Suppressor macrophage (primary cell): ENCODE results near the gene CLINT1.
A peak's percentile ranks its signal among the peaks of the same experiment; 100 is the strongest.

Experiments
- DNase-seq, 4 experiments: peaks; one replicate each; pipeline ENCODE4 v3.0.0-alpha.2; 2020 to 2022

Gene CLINT1

DNA sequence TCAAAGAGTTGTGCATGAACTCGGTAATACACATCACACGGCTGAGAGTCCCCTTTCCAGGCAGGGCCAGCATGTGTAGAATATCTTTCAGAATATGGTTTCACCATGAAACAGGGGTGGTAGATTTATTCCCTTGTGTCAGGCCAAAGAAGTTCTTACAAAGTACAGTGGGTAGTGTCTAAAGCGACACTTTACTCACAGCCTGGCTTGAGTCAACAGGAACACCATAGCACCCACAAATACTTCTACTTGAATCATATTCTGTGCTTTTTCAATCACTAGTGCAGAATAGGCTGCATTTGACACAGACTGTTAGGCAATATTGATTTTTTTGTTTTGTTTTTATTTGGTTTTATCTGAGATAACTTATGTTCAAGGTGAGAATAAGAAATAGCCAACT lies 102.8 kb downstream of the CLINT1 start:
- no peak for DNase-seq

GRCh38 chr5:157750320-157750719 lies 108.6 kb downstream of the CLINT1 start:
- no peak for DNase-seq

GRCh38 chr5:157749462-157749799 lies 109.5 kb downstream of the CLINT1 start:
- no peak for DNase-seq

DNA sequence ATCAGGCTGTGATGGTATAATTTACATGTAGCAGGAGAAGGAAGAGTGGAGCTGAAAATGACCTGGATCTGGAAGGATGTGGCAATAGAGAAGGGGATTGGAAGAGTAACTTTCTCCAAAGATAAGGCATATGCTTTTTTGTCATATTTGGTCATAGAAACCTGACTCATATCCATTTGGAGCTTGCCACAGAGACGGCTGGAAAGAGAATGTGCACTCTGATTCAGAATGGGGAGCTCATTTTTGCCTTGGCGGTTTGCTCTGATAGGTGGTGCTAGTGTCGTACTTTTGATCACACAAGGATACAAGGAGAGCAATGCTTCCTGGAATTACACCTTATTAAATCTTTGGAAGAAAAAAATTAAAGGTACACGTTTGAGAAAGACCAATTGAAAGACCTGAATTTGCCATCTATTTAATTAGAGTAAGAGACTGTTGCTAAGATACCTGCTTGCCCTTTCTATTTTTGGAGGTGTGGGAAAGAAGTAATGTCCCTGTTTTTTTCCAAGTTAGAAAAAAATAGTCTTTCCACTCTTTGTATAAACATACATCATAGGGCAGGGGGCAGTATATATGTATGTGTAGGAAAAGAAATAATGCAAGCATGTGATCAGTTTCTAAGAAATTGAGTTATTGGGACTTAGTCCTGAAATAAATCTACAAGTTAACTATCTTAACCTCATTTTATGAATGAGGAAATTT lies 110.0 kb downstream of the CLINT1 start:
- DNase-seq = no peak

GRCh38 chr5:157747766-157748700 lies 110.9 kb downstream of the CLINT1 start:
- DNase-seq = no peak

DNA sequence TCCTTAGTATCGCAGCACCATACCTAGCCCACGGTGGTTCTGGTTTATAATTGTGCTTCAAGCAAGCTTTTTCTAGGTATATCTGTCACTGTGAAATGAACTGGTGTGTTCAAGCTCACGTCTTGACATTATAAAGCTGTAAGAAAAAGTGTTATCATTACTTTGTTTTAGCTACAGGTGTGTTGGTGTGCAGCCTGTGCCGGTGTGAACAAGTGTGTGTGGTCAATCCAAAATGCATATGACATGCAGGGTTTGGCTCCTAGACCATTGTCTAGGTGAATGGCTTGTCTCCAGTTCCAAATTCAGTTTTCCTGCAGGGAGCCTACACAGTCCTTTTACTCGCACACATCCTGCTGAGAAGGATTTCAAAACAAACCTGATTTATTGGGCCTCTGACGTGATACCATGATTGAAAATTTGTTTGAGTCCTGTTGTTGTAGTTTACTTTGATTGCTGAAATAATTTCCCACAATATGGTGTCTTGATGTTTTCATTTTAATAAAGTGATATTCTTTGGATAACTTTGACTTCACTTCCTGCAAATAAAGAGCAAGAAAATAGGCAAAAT lies 111.7 kb downstream of the CLINT1 start:
- DNase-seq = no peak

DNA sequence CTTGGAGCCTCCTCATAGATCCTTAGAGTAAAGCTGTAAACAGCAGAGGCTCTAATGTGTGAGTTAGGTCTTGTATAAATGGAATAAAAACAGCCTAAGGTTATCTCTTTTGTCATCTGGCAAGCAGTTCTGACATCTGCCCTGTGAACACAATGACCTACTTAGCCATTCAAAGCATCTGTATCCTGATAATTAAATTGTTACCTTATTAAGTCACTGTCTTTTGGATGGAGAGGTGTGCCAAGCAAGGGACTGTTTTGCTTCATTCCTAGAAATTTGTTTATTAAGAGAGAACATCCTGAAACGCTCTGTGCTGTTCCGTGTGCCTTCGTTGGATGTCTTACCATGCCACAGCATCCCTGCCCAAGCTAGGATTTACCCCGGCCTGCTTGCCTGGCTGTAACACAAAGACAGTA lies 113.9 kb downstream of the CLINT1 start:
- DNase-seq = no peak

GRCh38 chr5:157744051-157745011 lies 114.6 kb downstream of the CLINT1 start:
- DNase-seq = peak; percentile 23 to 67 (median 50)

GRCh38 chr5:157743163-157744050 lies 115.5 kb downstream of the CLINT1 start, which contains the start of gene LSM11:
Gene LSM11, plus strand, starts transcription at chr5:157743712. Its CDS starts 39 bp downstream, at chr5:157743751.
- peak; percentile 88 to 94 (median 94) for DNase-seq

DNA sequence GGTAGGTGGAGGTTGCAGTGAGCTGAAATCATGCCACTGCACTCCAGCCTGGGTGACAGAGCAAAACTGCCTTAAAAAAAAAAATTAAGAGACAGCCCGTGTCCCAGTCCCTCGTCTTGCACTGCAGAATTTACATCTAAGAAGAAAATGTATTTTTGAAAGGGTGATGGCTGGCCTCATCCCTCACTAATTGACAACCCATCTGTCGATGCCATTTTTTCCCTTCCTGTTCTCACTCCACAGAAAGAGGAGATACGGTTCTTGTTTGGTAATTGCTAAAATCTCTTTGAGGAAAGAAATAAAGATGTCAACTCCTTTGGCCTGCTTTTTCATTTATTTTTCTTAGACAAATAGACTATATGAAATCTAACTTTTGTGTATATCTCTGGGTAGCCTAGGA lies 117.8 kb downstream of the CLINT1 start:
- no peak for DNase-seq

DNA sequence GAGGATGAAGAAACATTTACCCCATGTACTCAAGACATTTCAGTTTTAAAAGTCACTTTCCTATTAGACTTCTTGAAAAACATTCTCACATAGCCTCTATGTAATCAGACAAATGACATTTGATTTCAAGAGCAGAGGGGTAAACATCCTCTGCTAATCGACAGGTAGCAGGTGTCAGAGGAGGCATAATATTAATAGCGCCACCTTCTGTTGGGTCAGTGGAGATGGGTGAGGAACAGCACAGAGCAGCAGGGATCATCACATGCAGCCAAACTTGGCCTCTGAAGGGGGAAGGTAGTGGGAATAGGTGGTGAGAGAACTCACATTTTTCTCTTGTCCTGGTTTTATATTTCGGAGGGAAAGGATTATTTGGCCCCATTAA lies 118.7 kb downstream of the CLINT1 start:
- peak in 3 of 4 experiments; percentile 5 to 22 (median 12) for DNase-seq

- no peak for DNase-seq
These were observed 119.3 kb downstream of the CLINT1 start for GRCh38 chr5:157739388-157740228.

- DNase-seq = no peak
These were observed 123.0 kb downstream of the CLINT1 start for GRCh38 chr5:157735991-157736390.
